Testis (tissue), 3 donors: ENCODE measurements around the gene PWWP2A. TPM values are rescaled to one million over a fixed set of nuclear protein-coding genes. Genes with fewer than 3 reads are reported as not detected.
"Not testable (repeated sequence)": the region's sequence is repeated elsewhere in the genome, so short reads cannot be mapped to it uniquely, and the experiment has no call there.

ENCODE experiments used
- DNase-seq: peaks from one replicate; pipeline ENCODE4 v3.0.0-alpha.2; 2019
- H3K27ac ChIP-seq, 2 donors: fragments of 200-600 bp; sonication (generic); one replicate each; pipeline ENCODE4 v1.5.1; 2019
- H3K27me3 ChIP-seq: fragments of 200-600 bp; sonication (generic); one replicate; pipeline ENCODE4 v1.5.1; 2019
- H3K36me3 ChIP-seq: fragments of 200-600 bp; sonication (generic); one replicate; pipeline ENCODE4 v1.5.1; 2017; ENCODE audit warnings: low read depth; ENCODE audit errors: missing control alignments
- H3K4me1 ChIP-seq: fragments of 200-600 bp; sonication (generic); one replicate; pipeline ENCODE4 v1.5.1; 2019
- H3K4me3 ChIP-seq, 2 donors: fragments of 200-600 bp; sonication (generic); one replicate each; pipeline ENCODE4 v1.5.1; 2017 to 2019
- H3K9me3 ChIP-seq: fragments of 200-600 bp; sonication (generic); one replicate; pipeline ENCODE4 v1.5.1; 2017
- CTCF ChIP-seq, 3 experiments: fragments of 450-650 bp in 2 of 3; fragments of 200-600 bp in 1 of 3; sonication (generic) in 1 of 3; IDR thresholded peaks; one replicate each; pipeline ENCODE4 v1.5.1; 2016 to 2019; ENCODE audit warnings: antibody characterized with exemption in 3 of 3, mild to moderate bottlenecking in 2 of 3, moderate library complexity in 1 of 3
- POLR2A ChIP-seq: fragments of 450-650 bp; IDR thresholded peaks from one replicate; pipeline ENCODE4 v1.6.1; 2017; ENCODE audit warnings: antibody characterized with exemption, mild to moderate bottlenecking, moderate library complexity
- WGBS, 2 donors: methylation state at CpG; one replicate each; pipeline ENCODE4 v1.1.5; 2018; 5-methylcytosine and 5-hydroxymethylcytosine counted together
- intact Hi-C: fragments of 100-400 bp; cut with DNase I; formaldehyde crosslinking; loops from one replicate; pipeline ENCODE4 v1.15.1; 2023; ENCODE audit warnings: low total_unique reads
- polyA plus RNA-seq: library from polyadenylated mRNA; stranded (reverse); fragments of 350-450 nt; fragmentation: Illumina TruSeq; extraction: RNeasy Lipid Tissue Mini Kit (QIAGEN cat#74804); gene quantifications from one replicate; pipeline ENCODE4 v1.2.3, GENCODE V29; 2014; ENCODE audit warnings: low read depth, low replicate concordance; ENCODE audit not compliant: insufficient read depth
- total RNA-seq, 2 donors: library from RNA; depleted of rRNA; stranded (reverse); fragments of >200 nt; gene quantifications; one replicate each; pipeline ENCODE4 v1.2.3, GENCODE V29; 2016

PWWP2A gene
- total and polyA plus RNA-seq, 3 donors from 2014 or later, result 12.0 to 51.6 (median 48.9) TPM

GRCh38 chr5:160076997-160077396 lies 42.3 kb downstream of the PWWP2A start:
- intact Hi-C loops, result no loop called here
- no peaks in the 10 kb centered on the region for H3K27me3 ChIP-seq
- H3K9me3 ChIP-seq, result no peaks in the 10 kb centered on the region
- H3K36me3 ChIP-seq, result no peaks in the 10 kb centered on the region
- DNase-seq, result no peak
- no peak overlapping the region for H3K27ac ChIP-seq
- no peak overlapping the region for H3K4me3 ChIP-seq
- no peak for TF ChIP-seq CTCF (IDR thresholded peaks at IDR 0.05)
- TF ChIP-seq POLR2A, result no peak
- WGBS, 2 donors, result 84 to 85% methylated on average over 2 of the region's 2 CpGs
- peaks cover under 1% of the 10 kb centered on the region for H3K4me1 ChIP-seq

DNA sequence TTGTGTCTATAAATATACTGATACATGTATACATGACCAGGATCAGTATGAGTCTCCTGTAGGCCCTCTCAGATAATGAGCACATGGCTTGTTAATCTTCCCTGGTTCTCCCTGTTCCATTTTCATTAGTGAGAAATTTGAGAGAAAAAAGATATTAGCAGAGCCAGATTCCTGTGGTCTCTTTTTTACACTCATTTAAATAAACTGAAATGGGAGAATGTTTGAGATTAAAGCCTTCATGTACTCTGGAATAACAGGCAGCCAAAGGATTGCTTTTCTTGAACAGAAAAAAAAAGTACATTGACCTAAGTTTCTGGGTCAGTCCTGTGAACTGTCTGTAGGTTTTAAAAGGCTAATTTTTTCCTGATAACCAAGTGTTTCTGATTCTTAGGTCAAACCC lies 44.2 kb downstream of the PWWP2A start:
- no peaks in the 10 kb centered on the region for H3K27me3 ChIP-seq
- no peak overlapping the region for H3K4me3 ChIP-seq
- no peak for DNase-seq
- no peak overlapping the region for H3K27ac ChIP-seq
- H3K4me1 ChIP-seq, result peaks cover 14% of the 10 kb centered on the region
- no peaks in the 10 kb centered on the region for H3K9me3 ChIP-seq
- TF ChIP-seq CTCF (IDR thresholded peaks at IDR 0.05), result no peak
- TF ChIP-seq POLR2A, result no peak
- intact Hi-C loops, result no loop called here
- H3K36me3 ChIP-seq, result no peaks in the 10 kb centered on the region

DNA sequence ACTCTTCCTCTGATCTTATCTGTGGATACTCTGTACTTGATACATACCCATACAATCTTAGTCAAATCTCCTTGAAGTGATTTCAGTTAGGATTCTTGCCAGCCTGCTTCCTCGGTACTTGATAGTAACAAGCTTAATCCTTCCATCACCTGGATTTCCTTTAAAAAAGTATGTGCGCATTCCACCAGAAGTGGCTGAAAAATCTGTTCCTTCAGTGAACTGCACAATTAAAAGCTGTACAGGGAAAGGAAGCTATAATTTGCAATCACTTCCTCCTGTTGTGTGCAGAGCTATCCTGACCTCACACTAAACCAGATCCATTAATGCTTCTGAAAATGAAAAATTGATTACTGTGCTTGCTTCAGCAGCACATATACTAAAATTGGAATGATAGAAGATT lies 47.3 kb downstream of the PWWP2A start:
- intact Hi-C loops, result no loop called here
- Histone ChIP-seq H3K9me3 (no peaks in the 10 kb centered on the region), H3K36me3 (no peaks in the 10 kb centered on the region), H3K4me1 (peaks cover 14% of the 10 kb centered on the region), H3K27ac (no peak overlapping the region), H3K4me3 (no peak overlapping the region), H3K27me3 (no peaks in the 10 kb centered on the region)
- DNase-seq, result no peak
- WGBS, 2 donors, result 27 to 42% methylated on average over 2 of the region's 2 CpGs
- no peak for TF ChIP-seq POLR2A

- no peak for TF ChIP-seq POLR2A
- TF ChIP-seq CTCF (IDR thresholded peaks at IDR 0.05), result no peak
- Histone ChIP-seq H3K27ac (no peak overlapping the region), H3K36me3 (no peaks in the 10 kb centered on the region), H3K27me3 (no peaks in the 10 kb centered on the region), H3K4me3 (no peak overlapping the region), H3K9me3 (no peaks in the 10 kb centered on the region), H3K4me1 (peaks cover 14% of the 10 kb centered on the region)
- 16 to 19% methylated on average over 8 of the region's 8 CpGs for WGBS, 2 donors
- intact Hi-C loops, result no loop called here
- DNase-seq, result peak; percentile 60
Measured at GRCh38 chr5:160071516-160071915, 47.7 kb downstream of the PWWP2A start.

GRCh38 chr5:160069120-160069519 lies 50.1 kb downstream of the PWWP2A start:
- H3K27ac ChIP-seq, DNase-seq, H3K9me3 ChIP-seq, H3K4me3 ChIP-seq, intact Hi-C loops, H3K36me3 ChIP-seq, H3K27me3 ChIP-seq: not testable (repeated sequence)
- peaks cover 14% of the 10 kb centered on the region for H3K4me1 ChIP-seq
- WGBS, 2 donors, result 47 to 59% methylated on average over 5 of the region's 5 CpGs

DNA sequence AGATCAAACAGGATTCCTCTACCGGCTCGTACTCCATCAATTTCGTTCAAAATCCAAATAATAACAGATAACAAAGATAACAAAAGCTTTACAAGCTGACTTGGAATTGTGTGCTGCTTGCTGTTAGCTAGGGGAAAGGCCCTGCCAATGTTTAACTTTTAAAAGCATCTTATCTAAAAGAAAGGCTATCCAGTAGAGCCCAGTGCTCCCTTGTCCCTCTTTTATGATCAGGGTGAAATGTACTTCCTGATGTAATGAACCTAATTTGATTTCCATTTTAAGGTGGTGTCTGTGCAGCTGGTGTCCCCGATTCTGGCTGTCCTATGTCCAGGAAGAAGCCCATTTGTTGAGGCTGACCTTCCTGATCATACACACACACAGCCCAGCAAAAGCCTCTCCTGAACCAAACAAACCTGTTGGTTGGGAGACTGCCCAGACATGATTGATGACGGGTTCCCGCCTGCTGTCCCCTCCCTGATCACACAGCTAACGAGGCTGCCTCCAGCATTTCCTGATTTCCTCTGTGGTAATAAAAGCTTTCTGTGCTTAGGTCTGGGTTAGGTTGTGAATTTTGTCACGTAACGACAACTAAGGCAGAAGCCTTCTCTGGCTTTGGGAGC lies 54.1 kb downstream of the PWWP2A start:
- 78 to 80% methylated on average over 9 of the region's 9 CpGs for WGBS, 2 donors
- Histone ChIP-seq H3K4me3 (no peak overlapping the region), H3K27me3 (no peaks in the 10 kb centered on the region), H3K27ac (no peak overlapping the region), H3K9me3 (no peaks in the 10 kb centered on the region), H3K36me3 (no peaks in the 10 kb centered on the region), H3K4me1 (no peaks in the 10 kb centered on the region)
- TF ChIP-seq CTCF (IDR thresholded peaks at IDR 0.05) (no peak), POLR2A (no peak)
- intact Hi-C loops, result no loop called here
- DNase-seq, result no peak
